Measurements from ENCODE around the gene ATP10B.

The ATP10B gene

DNA sequence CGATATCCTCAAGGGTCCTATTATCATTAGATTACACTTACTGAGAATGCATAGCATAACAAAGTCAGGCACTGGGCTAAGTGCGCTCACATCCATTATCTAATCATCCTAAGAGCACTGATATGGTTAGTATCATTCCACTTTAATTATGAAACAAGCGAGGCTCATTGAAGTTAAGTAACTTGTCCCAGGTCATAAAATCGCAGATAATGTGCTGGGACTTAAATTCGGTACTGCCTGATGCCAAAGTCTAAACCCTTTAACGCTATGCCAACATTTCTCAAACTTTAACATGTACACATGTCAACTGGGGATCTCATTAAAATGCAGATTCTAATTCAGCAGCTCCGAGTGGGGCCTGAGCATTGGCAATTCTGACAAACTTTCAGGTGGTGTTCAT lies 225.7 kb downstream of the ATP10B start:
- no peak overlapping the region for H3K4me3 ChIP-seq (ENCODE audit: low read depth, low read length)
- TF ChIP-seq, protein P1, sequence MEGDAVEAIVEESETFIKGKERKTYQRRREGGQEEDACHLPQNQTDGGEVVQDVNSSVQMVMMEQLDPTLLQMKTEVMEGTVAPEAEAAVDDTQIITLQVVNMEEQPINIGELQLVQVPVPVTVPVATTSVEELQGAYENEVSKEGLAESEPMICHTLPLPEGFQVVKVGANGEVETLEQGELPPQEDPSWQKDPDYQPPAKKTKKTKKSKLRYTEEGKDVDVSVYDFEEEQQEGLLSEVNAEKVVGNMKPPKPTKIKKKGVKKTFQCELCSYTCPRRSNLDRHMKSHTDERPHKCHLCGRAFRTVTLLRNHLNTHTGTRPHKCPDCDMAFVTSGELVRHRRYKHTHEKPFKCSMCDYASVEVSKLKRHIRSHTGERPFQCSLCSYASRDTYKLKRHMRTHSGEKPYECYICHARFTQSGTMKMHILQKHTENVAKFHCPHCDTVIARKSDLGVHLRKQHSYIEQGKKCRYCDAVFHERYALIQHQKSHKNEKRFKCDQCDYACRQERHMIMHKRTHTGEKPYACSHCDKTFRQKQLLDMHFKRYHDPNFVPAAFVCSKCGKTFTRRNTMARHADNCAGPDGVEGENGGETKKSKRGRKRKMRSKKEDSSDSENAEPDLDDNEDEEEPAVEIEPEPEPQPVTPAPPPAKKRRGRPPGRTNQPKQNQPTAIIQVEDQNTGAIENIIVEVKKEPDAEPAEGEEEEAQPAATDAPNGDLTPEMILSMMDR (IDR thresholded peaks at IDR 0.05; ENCODE audit: low read depth, low read length) = no peak

DNA sequence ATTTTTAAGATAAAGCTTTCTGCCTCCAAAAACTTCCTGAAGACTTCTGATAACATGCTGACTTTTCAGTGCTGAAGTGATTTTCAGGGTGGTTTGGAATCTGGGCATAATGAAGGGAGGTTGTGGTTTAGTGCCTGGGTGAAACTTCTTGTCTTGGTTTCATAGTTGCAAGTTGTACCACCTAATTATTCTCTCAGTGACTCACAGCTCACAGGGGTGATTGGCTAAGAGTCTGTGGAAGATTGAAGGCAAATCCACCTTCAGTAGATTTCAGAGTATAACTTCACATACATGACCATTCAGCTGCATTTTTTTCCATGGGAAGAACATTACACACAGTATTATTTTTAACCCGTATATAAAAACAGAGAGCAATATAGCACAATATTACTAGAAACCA lies 230.5 kb downstream of the ATP10B start:
- TF ChIP-seq, protein P1 (IDR thresholded peaks at IDR 0.05; ENCODE audit: low read depth, low read length) = no peak
- no peak overlapping the region for H3K4me3 ChIP-seq (ENCODE audit: low read depth, low read length)

DNA sequence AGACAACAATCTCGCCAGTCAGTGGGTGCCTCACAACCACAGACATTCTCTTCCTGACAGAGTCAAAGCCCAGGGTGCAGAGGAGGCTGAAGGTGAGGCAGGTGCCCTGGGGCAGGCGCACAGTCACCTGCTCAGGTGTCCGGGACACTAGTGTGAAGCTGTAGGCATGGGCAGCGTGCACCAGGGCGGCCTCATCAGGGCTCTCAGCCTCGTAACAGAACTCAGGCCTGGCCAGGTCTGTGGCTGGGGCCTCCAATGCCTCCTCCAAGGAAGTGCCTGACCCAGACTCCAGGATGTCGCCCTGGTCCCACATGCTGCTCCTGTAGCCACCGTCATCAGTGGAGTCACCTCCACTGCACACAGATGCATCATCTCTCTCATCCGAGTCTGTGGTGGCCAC lies 231.6 kb downstream of the ATP10B start:
- TF ChIP-seq, protein P1 (IDR thresholded peaks at IDR 0.05; ENCODE audit: low read depth, low read length) = no peak
- no peak overlapping the region for H3K4me3 ChIP-seq (ENCODE audit: low read depth, low read length)

DNA sequence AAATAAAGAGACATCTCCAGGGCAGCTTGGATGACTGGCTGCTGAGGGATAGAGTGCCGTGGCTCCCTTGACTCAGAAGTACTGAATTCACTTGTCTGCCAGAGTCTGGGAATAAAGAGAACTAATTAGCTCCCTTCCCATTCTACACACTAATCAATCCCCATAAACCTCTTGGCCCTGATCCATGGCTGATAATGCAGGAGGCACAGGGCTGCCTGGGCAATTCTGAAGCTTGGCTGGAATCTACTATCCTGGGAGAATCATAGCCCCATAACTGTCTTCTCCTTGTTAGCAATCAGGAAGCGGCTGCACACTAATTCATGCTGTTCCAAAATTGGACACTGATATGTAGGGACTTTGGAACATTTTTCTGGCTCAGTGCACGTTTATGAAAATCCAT lies 232.6 kb downstream of the ATP10B start:
- H3K4me3 ChIP-seq (ENCODE audit: low read depth, low read length) = no peak overlapping the region

DNA sequence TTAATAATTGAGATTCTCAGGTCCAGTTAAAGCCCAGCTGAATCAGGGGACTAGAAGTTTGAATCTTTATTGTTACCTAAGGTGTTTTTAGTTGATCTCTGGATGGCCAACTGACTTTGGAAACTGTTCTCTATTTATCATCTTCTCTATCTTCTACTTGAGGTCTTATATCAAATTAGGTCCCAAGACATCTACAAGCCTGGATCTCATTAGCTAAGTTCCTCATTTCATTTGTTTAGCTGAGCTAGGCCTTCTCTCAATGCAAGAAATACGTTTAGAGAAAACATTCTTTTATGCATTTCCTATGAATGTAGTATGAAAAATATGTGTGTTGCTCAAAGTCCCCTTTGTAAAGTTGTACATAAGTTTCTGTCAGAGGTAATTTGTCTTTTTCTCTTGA lies 233.7 kb downstream of the ATP10B start:
- TF ChIP-seq, protein P1 (IDR thresholded peaks at IDR 0.05; ENCODE audit: low read depth, low read length) = no peak
- no peak overlapping the region for H3K4me3 ChIP-seq (ENCODE audit: low read depth, low read length)

More for the DNA sequence above, 232.6 kb downstream of the ATP10B start:
- TF ChIP-seq, protein P1 (IDR thresholded peaks at IDR 0.05; ENCODE audit: low read depth, low read length) = no peak

DNA sequence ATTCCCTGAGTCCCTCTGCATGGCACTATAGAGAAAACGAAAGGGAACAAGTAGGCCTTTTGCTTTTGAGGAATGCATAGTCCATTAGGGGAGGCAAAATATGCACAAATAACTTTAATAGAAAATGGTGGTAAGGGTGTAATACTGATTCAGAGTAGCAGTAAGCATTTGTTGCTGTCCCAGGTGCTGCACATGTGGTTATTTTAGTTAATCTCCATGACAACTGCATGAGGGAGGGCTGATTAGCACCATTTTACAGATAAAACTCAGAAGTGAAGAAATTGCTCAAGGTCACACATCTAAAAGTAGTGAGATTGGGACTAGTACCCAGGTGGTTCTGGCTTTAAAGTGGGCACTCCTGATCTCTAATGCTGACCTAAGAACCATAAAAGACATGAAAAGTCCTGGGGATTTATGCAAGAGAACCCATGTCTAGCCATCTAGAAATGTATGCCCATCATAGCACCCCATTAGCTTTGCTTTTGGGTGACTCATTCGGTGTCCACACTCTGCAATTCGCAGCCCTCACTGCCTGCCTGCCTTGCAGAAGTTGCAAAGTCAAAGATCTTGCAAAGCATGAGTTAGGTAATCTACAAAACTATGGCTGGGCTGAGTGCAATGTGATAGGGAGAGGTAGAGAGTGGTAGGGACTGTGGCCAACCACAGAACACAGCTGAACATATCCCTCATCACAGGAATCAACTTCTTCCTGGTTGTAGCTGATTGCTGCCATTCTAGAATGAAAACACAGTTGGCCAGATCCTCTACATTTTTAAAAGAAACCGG lies 235.1 kb downstream of the ATP10B start:
- H3K4me3 ChIP-seq (ENCODE audit: low read depth, low read length) = no peak overlapping the region
- TF ChIP-seq, protein P1 (IDR thresholded peaks at IDR 0.05; ENCODE audit: low read depth, low read length) = no peak

DNA sequence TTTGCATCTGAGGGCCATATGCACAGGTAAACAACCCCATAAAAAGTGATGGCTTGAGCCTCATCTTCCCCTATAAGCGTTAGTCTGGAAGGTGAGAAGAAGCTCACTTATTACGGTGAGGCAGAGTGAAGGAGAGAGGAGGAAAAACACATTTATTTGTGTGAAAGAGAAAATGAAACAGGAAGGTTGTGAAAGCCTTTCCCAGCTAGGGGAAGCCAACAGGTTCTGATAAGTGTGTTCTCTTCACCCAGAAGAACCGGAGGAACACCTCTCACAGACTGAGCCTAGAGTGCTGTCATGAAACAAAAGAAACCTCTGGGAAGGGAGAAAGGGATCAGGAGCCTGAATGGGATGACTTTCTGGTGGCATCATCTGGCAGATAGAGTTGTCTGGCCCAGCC lies 237.9 kb downstream of the ATP10B start:
- TF ChIP-seq, protein P1 (IDR thresholded peaks at IDR 0.05; ENCODE audit: low read depth, low read length) = no peak
- no peak overlapping the region for H3K4me3 ChIP-seq (ENCODE audit: low read depth, low read length)
